ENCODE results near the gene CACFD1. TPM values are rescaled to one million over a fixed set of nuclear protein-coding genes. Genes with fewer than 3 reads are reported as not detected.

CACFD1 gene
- total and polyA plus RNA-seq, 9 of the 15 experiments (the other 6 are each of a cell fraction or from before 2014, with no cell fraction given): 0.11 to 1.4 (median 1.1) TPM; not detected in 2

GRCh38 chr9:133460405-133461175 is 812 bp downstream of the CACFD1 start:
- H3K9me1 ChIP-seq (ENCODE audit: control insufficient read depth, insufficient read depth, low read length): peaks cover 11% of the 10 kb centered on the region
- H4K20me1 ChIP-seq (replicated peaks; ENCODE audit: control insufficient read depth, insufficient read depth, low read length): peaks cover 35% of the 10 kb centered on the region
- ChIA-PET POLR2A (interaction anchor here (0.6 to 1.9 kb wide), 7 partner anchors 12 to 1059 kb away, joined by 3 to 14 read pairs (median 3); no protein-coding TSS in a partner anchor), CTCF (ENCODE audit: low intra/inter-chr PET ratio) (no interaction called here)
- in situ Hi-C loops (cut with MboI): no loop called here
- peak overlapping the region; percentile 82 to 97; a peak in 3 of 4 replicates for H3K9ac ChIP-seq (ENCODE audit: insufficient read depth in 1 of 2, low read depth in 2 of 2, low read length in 2 of 2)
- H3K36me3 ChIP-seq (ENCODE audit: control insufficient read depth, insufficient read depth, low read length): no peaks in the 10 kb centered on the region
- TF ChIP-seq ZNF324 (CRISPR knock-in tag; IDR thresholded peaks at IDR 0.05) (no peak), ZBTB11 (CRISPR knock-in tag; IDR thresholded peaks at IDR 0.05) (peak in 1 of 3 experiments; percentile 70; a peak in 1 of 6 replicates), NFIC (IDR thresholded peaks at IDR 0.05) (peak; percentile 82), BHLHE40 (IDR thresholded peaks at IDR 0.05; ENCODE audit: low read length) (peak; percentile 76), ZFX (CRISPR knock-in tag; IDR thresholded peaks at IDR 0.05) (0 out of 2 replicates have a peak, but pooled peaks have one; percentile 36), STAT5B (CRISPR knock-in tag; IDR thresholded peaks at IDR 0.05) (no peak), GABPA (tag; conservative IDR thresholded peaks at IDR 0.05; ENCODE audit: low read depth) (peak; percentile 45; the same call in 1 of the 2 replicates), BDP1 (IDR thresholded peaks at IDR 0.05; ENCODE audit: insufficient read depth, insufficient read length) (no peak), RAD51 (IDR thresholded peaks at IDR 0.05; ENCODE audit: borderline replicate concordance, low read depth) (peak; percentile 71)
- TF ChIP-seq, protein P1, sequence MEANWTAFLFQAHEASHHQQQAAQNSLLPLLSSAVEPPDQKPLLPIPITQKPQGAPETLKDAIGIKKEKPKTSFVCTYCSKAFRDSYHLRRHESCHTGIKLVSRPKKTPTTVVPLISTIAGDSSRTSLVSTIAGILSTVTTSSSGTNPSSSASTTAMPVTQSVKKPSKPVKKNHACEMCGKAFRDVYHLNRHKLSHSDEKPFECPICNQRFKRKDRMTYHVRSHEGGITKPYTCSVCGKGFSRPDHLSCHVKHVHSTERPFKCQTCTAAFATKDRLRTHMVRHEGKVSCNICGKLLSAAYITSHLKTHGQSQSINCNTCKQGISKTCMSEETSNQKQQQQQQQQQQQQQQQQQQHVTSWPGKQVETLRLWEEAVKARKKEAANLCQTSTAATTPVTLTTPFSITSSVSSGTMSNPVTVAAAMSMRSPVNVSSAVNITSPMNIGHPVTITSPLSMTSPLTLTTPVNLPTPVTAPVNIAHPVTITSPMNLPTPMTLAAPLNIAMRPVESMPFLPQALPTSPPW (CRISPR knock-in tag; IDR thresholded peaks at IDR 0.05): peak; percentile 91
- TF ChIP-seq, protein P2, sequence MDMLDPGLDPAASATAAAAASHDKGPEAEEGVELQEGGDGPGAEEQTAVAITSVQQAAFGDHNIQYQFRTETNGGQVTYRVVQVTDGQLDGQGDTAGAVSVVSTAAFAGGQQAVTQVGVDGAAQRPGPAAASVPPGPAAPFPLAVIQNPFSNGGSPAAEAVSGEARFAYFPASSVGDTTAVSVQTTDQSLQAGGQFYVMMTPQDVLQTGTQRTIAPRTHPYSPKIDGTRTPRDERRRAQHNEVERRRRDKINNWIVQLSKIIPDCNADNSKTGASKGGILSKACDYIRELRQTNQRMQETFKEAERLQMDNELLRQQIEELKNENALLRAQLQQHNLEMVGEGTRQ (CRISPR knock-in tag; IDR thresholded peaks at IDR 0.05): peak; percentile 71
- ATAC-seq (peak; percentile 2; the same call in 2 of the 3 replicates), FAIRE-seq (no peak), DNase-seq (ENCODE audit: extremely low read depth in 1 of 4, low spot score in 3 of 4) (peak in 3 of 4 experiments; percentile 41 to 87 (median 84))
- no peak overlapping the region; the same call in 2 of the 3 replicates for H3K27ac ChIP-seq (ENCODE audit: extremely low read depth, low read depth, low read length)
- intact Hi-C loops (cut with micrococcal nuclease): no loop called here
- H3K9me3 ChIP-seq (replicated peaks; ENCODE audit: control insufficient read depth, insufficient read depth, low read depth, low read length): no peaks in the 10 kb centered on the region
- H2AFZ ChIP-seq (ENCODE audit: low read depth, low read length): peak overlapping the region; percentile 99
- H3K4me2 ChIP-seq (ENCODE audit: insufficient read depth, low read length): peak overlapping the region; percentile 90
- H3K27me3 ChIP-seq (ENCODE audit: control insufficient read depth in 2 of 2, insufficient read depth in 2 of 2, low read length in 2 of 2): peaks cover 34 to 77% of the 10 kb centered on the region in 2 experiments; a peak in 4 of 5 replicates
- no TSS peak for BruUV-seq (replicated peaks)
- peak overlapping the region; percentile 83 for H3K4me3 ChIP-seq
- no peaks in the 10 kb centered on the region for H3K79me2 ChIP-seq (ENCODE audit: control insufficient read depth, insufficient read depth, low read length)
- 26% methylated on average over 3 of the region's 30 CpGs for WGBS (ENCODE audit: insufficient coverage, low coverage, missing lambda C conversion rate)
- H3K4me1 ChIP-seq (replicated peaks in 1 of 2; ENCODE audit: control insufficient read depth in 2 of 2, insufficient read depth in 2 of 2, low read length in 2 of 2): peaks cover 5 to 43% of the 10 kb centered on the region in 2 experiments; a peak in 3 of 5 replicates
